Stimulated activated CD4-positive, alpha-beta T cell treated with anti-CD3 and anti-CD28 coated beads, Interleukin-4, amount 100 ng/mL, for 24 hours (primary cell): ENCODE measurements around the gene INA.
"Not testable (repeated sequence)": the region's sequence is repeated elsewhere in the genome, so short reads cannot be mapped to it uniquely, and the experiment has no call there.

ENCODE experiments used
- DNase-seq: peaks from one replicate; pipeline ENCODE4 v3.0.0-alpha.2; 2020

INA gene

DNA sequence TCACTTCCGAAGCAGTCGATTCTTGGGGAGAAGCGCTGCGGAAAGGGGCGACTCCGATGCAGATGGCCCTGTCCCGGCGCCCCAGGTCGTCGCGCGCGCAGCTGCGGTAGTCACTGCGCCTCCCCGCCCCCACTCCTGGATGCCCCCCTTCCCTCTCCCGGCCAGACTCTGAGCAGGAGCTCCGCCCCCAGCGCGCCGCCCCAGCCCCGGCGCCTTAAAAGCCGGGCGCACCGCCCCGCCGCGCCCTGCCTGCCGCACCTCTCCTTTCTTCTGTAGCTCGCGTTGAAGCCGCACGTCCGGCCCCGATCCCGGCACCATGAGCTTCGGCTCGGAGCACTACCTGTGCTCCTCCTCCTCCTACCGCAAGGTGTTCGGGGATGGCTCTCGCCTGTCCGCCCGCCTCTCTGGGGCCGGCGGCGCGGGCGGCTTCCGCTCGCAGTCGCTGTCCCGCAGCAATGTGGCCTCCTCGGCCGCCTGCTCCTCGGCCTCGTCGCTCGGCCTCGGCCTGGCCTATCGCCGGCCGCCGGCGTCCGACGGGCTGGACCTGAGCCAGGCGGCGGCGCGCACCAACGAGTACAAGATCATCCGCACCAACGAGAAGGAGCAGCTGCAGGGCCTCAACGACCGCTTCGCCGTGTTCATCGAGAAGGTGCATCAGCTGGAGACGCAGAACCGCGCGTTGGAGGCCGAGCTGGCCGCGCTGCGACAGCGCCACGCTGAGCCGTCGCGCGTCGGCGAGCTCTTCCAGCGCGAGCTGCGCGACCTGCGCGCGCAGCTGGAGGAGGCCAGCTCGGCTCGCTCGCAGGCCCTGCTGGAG, at the start of gene INA:
Gene INA (plus strand): TSS at position 243 of the 817 bp plus-strand sequence. CDS start 74 bp downstream, at position 317.
- peak; percentile 10 for DNase-seq

DNA sequence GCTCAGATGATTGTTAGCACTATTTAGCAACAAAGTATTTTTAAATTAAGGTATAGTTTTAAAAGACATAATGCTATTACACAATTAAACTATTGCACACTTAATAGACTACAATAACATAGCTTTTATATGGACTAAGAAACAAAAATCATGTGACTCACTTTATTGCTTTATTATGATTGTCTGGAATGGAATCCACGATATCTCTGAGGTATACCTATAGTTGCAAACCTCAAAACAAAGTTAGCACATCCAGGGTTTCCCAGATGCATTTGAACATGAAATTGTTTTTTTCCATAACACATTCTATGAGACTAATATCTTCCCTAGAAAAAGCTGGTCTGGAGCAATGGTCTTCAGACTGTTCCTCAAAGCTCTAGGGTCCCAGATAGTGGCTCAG, 49.5 kb upstream of the INA start:
- DNase-seq: no peak

DNA sequence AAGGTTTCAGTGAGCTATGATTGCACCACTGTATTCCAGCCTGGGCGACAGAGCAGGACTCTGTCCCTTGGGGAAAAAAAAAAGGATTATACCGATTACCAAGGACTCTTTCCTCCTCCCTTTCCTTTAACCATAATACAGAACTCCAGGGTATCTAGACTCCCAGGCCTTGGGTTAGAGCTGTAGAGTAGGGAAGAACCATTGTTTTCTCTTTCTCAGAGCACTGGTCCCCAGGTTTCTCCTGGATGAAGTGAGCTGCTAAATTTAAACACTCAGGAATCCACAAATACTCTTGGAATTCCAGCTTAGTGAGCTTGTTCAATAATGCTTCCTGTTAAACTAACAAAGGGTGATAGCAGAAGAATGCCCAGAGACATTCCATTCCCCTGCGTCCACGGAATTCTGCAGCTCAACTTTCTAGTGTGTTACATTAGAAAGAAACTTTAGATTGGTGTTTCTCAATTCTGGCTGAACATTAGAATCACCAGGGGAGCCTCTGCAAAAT, 45.8 kb upstream of the INA start:
- no peak for DNase-seq

DNA sequence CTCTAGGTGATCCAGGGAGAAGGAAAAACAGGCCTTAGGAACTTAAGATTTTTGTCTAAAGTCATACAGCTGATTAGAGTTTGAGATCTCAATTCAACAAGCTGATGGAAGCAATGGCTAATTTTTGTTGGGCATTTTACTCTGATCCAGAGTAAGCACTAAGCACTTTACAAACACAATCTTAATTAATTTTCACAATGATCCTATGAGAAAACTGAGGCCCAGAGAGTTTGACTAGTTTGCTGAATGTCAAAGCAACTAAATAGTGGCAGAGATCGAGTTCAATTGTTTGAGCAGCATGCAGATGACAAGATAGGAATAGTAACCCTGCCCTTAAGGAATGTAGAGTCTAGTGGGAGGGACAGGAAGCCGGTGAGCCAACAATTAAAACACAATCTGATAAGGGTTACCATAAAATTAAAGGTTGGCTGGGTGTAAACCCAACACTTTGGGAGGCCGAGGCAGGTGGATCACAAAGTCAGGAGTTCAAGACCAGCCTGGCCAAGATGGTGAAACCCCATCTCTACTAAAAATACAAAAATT, 44.7 kb upstream of the INA start:
- no peak for DNase-seq

DNA sequence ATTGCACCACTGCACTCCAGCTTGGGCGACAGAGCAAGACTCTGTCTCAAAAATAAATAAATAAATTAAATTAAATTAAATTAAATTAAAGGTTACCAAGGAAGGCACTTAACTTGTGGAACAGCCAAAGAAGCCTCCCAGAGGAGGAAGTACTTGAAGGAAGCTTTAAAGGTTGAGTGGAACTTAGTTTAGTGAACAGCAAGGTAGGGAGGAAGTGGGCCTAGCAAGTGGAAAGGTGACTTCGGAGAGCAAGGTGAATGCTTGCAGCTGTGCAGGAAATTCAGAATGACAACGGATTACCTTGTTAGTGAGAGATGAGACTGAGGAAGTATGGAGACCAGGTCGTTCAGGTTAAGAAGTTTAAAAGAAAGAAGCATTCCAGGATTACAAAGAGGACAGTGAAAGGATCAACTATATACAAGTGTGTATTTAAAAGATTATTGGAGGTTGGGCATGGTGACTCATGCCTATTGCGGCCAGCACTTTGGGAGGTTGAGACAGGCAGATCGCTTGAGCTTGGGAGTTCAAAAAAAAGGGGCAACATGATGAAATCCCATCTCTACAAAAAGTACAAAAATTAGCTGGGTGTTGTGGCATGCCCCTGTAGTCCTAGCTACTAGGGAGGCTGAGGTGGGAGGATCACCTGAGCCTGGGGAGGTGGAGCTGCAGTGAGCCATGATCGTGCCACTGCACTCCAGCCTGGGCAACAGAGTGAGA, 44.0 kb upstream of the INA start:
- no peak for DNase-seq

DNA sequence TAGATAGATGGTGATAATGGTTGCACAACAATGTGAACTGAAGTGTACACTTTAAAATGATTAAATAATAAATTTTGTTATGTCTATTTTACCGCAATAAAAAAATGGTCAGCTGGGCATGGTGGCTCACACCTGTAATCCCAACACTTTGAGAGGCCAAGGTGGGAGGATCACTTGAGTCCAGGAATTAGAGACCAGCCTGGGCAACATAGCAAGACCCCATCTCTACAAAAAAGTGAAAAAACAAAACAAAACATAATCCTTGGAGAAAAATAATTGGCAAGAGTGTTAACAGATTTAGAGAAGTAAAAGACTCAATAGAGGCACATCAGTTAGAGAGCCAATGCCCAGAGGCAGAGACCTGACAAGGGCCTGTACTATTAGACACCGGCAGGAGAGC, 41.2 kb upstream of the INA start:
- no peak for DNase-seq

DNA sequence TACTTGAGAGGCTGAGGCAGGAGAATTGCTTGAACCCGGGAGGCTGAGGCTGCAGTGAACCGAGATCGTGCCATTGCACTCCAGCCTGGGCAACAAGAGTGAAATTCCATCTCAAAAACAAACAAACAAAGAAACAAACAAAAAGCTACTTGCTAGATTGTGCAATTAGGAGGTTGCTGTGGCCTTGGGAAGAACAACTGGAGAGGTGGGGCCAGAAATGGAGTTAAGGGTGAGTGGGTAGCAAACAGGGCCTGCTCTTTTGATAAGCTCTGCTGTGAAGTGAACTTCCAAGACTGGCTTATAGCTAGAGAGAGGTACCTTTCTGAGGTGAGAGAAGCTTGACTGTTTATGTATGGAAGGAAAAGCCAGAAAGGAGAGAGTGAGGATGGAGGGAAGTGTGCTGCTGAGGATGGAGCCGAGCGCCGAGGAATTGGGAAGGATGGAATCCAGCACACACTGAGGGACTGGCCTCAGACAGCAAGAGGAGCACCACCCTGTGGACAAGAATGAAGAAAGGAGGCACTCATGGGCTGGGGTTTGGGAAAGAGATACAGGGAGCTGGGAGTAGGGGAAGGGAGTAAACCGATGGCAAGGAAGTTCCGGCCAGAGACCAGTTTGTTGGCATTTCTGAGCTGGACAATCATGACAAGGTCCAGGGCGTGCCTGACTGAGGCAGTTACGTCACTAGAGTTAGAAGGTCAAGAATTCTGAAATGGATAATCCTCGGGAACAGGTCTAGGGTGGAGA, 38.3 kb upstream of the INA start:
- no peak for DNase-seq

DNA sequence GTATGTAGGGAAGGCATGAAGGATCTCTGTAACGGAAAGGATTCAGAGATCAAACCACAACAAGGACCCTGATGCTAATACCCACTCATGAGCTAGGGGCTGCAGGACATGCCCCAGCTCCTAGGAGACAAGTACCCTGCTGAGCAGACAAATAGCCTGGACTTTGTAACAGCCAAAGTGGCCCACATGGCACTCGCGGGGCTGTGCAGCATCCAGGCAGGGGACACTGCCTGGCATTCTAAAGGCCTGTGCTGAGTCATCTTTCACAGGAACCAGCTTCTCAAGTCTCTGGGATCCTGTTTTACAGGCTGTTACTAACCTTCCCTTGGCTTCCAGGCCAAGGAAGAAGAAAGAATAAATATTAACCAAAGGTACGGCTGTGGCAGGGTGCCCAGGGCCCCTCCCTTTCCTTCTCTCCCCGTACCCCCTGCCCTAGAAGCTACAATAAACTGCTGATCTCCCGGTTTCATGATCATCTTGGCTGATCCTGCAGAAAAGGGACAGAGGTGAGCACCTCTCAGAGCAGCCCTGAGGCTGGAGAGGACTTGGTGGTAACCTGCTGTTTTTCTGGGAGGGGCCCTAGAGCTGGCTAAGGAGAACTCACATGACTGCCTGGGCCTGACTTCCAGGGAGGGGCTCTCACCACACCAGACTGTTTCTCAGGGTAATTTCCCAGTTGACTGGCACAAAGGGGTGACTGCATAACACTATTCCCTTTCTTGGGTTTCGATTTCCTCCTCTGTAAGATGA, 35.5 kb upstream of the INA start:
- DNase-seq: no peak

DNA sequence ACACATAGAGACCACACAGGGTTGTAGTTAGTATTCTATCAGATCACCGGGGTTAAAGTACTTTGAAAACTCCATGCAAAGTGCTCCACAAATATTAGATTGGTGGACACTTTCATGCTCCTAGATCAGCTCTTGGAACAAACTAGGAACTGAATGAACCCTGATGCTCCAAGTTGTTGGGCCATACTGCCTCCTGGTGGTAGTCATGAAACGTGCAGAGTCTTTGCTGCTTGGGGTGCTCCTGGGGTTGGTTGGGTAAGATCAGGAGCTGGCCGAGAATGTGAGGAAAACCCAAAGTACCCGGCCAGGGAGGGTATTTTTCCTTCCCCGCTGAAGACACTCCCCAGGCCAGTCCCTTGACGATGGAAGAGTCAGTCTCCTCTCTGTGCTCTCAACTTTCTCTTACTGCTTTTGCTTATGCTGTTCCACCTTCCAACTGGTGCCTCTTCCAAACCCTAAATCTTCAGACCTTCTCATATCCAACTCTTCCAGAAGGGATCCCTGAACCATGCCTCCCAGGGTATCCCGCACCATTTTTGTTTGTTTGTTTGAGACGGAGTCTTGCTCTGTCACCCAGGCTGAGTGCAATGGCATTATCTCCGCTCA, 32.2 kb upstream of the INA start:
- DNase-seq: peak; percentile 70

DNA sequence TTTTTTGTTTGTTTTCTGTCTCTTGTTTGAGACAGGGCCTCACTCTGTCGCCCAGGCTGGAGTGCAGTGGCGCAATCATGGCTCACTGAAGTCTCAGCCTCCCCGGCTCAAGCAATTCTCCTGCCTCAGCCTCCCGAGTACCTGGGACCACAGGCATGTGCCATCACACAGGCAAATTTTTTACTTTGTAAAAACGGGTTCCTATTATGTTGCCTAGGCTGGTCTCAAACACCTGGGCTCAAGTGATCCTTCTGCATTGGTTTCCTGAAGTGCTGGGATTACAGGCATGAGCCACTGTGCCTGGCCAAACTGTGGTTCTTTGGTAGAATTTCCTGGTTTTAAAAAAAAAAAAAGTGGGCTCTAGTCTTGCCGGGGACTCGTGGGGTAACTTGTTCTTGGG, 31.4 kb upstream of the INA start, which contains the start of gene RPEL1:
Gene RPEL1 (plus strand): TSS at position 301 of the 400 bp plus-strand sequence. CDS start 110 bp downstream, outside the sequence.
- not testable (repeated sequence) for DNase-seq

DNA sequence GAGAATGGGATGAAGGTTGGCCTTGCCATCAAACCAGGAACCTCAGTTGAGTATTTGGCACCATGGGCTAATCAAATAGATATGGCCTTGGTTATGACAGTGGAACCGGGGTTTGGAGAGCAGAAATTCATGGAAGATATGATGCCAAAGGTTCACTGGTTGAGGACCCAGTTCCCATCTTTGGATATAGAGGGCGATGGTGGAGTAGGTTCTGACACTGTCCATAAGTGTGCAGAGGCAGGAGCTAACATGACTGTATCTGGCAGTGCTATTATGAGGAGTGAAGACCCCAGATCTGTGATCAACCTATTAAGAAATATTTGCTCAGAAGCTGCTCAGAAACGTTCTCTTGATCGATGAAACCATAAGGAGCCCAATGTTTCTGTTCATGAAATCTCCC, 30.6 kb upstream of the INA start:
- no peak for DNase-seq

DNA sequence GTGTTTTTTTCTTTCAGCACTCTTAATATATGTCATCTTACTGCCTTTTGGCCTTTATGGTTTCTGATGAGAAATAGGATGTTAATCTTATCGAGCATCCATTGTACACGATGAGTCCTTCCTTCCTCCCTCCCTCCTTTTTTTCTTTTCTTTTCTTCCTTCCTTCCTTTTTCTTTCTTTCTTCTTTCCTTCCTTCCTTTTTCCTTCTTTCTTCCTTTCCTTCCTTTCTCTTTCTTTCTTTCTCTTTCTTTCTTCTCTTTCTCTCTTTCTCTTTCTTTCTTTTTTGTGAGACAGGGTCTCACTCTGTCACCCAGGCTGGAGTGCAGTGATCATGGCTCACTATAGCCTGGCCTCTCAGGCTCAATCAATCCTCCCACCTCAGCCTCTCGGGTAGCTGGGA, 22.8 kb upstream of the INA start:
- DNase-seq: no peak

DNA sequence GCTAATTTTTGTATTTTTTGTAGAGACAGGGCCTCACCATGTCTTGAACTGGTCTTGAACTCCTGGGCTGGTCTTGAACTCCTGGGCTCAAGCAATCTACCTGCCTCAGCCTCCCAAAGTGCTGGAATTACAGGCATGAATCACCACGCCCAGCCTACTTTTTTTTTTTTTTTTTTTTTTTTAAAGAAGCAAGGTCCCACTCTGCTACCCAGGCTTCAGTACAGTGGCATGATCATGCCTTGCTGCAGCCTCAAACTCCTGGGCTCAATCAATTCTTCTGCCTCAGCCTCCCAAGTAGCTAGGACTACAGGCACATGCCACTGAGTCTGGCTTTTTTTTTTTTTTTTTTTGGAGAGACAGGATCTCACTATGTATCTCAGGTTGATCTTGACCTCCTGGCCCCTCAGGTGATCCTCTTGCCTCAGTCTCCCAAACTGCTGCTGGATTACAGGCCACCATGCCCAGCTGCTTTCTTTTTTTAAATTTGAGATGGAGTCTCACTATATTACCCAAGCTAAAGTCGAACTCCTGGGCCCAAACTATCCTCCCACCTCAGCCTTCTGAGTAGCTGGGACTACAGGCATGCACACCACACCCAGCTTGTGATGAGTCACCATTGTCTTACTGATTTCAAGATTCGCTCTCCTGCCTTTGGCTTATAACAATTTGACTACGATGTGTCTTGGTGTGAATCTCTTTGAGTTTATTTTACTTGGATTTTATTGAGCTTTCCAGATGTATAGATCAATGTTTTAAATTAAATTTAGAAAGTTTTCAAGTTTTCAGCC, 22.2 kb upstream of the INA start:
- DNase-seq: no peak

DNA sequence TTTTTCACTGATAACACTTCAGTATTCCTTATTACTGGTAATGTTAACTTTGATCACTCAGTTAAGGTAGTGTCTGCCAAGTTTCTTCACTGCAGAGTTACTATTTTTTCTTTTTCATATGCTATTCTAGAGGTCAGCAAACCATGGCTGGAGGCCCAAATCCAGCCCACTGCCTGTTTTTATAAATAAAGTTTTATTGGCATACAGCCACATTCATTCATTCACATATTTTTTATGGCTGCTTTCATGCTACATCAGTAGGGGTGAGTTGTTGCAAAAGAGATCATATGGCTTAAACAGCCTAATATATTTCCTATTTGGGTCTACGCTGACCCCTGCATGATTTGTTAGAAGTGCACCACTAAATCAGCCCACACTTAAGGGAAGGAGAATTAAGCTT, 20.3 kb upstream of the INA start:
- DNase-seq: no peak

DNA sequence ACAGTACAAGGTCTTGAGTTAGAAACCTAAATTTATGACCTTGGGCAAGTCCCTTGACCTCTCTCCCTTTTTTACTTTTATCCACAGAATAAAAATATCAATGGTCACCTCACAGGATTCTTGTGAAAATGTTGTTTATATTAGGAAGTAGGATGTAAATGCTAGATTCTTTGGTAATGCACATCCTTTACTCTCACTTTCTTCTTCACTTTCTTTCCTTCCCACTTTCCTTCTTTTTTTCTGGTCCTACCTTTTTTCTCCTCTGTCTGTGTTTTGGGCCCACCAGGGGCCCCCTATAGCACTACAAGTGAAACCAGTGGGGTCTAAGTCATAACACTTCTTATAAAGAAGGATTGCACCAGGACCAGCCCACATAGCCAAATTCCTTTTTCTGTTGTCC, 19.1 kb upstream of the INA start:
- no peak for DNase-seq

DNA sequence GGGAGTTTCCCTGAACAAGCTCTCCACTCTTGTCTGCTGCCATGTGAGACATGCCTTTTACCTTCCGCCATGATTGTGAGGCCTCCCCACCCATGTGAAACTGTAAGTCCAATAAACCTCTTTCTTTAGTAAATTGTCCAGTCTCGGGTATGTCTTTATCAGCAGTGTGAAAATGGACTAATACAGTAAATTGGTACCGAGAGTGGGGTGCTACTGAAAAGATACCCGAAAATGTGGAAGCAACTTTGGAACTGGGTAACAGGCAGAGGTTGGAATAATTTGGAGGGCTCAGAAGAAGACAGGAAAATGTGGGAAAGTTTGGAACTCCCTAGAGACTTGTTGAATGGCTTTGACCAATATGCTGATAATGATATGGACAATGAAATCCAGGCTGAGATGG, 18.0 kb upstream of the INA start:
- DNase-seq: not testable (repeated sequence)

DNA sequence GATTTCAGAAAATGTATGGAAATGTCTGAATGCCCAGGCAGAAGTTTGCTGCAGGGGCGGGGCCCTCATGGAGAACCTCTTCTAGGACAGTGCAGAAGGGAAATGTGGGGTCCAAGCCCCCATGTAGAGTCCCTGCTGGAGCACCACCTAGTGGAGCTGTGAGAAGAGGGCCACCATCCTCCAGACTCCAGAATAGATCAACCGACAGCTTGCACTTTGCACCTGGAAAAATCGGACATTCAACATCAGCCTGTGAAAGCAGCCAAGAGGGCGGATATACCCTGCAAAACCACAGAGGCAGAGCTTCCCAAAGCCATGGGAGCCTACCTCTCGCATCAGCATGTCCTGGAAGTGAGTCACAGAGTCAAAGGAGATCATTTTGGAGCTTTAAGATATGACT, 16.9 kb upstream of the INA start:
- no peak for DNase-seq

DNA sequence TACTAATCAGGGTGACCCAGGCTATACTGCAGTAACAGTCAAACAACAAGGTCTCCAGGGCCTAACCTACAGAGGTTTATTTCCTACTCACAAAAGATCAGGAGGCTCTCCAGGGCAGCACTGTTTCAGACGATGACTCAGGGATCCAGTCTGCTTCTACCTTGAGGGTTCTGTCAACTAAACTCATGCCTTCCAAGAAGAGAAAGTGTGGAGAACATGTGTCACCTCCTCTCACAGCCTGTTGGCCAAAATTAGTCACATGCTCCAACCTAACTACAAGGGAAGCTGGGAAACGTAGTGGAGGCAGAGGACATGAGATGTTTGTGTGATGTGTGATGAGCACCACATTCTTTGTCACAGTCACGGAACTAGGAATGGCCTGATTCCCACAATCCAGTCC, 14.7 kb upstream of the INA start:
- peak; percentile 4 for DNase-seq

DNA sequence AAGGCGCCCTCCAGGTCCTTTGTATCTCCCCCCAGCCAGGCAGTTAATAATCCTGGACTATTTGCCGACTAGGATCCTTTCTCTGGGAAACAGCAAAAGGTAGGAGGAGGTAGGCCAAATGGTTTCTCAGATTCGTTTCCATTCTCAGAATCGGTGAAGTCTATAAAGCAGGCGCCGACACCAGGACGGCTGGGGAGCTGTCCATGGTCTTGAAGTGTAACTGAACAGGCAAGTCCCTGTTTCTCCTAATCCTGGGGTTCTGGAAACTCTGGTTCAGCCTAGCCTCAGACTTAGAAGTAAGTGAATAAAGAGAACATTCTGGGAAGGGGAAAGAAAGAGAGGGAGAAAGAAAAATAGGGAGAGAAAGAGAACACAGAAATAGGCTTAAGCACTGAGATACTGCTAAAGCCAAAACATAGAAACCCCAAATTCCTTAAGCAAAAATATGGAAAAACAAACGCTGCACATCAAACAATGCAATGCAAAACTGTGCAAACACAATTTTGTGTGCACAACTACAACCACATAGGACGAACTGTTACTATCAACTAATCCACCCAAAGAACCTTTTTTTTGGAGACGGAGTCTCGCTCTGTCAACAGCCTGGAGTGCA, 11.1 kb upstream of the INA start:
- peak; percentile 39 for DNase-seq

DNA sequence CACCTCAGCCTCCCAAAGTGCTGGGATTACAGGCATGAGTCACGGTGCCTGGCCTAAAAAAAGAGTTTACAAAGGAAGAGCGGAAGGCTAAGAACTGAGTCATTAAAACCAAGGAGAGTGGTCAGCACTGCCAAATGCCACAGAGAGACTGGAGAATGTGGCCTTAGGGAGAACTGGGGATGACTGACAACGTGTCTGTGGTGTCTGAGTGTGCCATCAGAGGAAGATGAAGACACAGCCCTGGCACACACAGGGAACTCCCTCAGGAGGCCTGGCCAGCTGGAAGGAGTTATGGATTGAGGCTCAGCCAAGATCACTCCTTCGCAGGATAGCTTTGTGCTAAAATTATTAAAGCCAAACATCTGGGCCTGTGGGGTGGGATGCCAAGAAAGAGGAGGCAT, 3.9 kb upstream of the INA start:
- DNase-seq: no peak
